AG20443 (cell line): ENCODE results near the gene PARD3B.

Experiments
- DNase-seq: peaks from one replicate; pipeline ENCODE4 v3.0.0; 2012; ENCODE audit warnings: low spot score, mixed read lengths

PARD3B gene

DNA sequence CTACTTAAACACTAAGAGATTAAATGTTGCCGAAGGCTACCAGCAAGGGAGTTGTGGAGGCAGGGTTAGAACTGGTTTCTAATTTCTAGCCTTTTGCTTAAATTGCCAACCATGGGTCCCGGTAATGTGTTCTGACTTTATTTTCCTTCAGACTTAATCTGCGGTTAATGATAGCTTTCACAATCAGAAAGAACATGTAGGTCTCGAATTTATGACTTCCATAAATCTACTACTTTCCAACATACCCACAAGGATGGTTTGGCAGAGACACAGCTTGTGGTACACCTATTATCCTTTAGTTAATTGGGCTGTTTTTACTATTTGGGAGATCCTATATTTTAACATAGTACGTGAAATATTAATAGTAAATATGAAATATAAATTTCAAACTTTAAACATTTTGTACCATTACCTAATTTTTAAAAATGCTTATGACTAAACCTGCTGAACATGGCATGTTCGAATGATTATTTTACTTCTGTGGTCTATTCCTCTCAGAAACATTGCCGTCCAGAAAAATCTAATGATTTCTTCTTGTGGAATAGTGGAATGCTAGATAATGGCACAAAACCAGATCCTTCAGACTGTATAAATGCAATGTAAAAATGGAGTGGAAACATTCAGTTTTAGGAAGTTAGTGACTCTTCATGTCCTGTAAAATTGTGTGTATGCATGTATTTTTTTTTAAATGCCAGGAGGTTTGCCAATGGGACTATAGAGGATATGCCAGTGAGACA is 41.3 kb downstream of the PARD3B start:
- no peak for DNase-seq

- DNase-seq, result no peak
Observed at GRCh38 chr2:204590063-204590462, 44.8 kb downstream of the PARD3B start.

DNA sequence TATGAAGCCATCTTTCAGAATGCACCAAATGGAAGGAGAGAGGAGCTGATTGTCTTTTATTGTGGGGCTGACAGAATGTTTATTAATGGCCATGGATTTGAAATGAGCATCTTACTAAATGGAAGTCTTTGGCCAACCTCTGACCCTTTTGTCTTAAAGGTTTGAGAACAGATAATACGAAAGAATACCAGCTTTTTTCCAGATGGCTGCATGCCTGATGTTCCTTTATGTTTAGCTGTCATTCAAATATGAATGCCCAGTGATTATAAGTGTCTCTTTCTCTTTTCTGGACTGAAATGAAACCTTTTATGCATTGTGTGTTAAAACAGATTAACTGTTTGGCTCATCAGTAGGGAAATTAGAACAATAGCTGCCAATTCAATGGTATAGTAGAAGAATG is 46.0 kb downstream of the PARD3B start:
- DNase-seq, result no peak

DNA sequence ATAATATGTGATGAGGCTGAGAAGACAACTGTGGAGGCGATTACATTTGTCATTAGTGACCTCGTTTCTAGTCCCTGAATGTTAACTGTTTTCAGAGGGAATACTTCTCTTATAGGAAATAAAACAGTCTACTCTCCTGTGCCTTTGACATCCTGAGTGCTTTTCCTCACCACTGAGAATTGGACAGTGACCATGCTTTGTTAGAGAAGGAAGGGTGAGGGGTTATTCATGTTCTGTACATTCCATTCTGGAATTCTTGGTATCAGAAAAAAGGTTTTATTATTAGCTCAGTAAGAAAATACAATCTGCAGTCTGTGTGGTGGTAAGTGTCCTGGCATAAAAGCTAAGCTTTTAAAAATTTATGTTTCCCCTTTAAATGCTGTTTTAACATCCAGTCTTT is 58.8 kb downstream of the PARD3B start:
- no peak for DNase-seq

GRCh38 chr2:204608237-204608939 is 63.1 kb downstream of the PARD3B start:
- peak; percentile 69 for DNase-seq

DNA sequence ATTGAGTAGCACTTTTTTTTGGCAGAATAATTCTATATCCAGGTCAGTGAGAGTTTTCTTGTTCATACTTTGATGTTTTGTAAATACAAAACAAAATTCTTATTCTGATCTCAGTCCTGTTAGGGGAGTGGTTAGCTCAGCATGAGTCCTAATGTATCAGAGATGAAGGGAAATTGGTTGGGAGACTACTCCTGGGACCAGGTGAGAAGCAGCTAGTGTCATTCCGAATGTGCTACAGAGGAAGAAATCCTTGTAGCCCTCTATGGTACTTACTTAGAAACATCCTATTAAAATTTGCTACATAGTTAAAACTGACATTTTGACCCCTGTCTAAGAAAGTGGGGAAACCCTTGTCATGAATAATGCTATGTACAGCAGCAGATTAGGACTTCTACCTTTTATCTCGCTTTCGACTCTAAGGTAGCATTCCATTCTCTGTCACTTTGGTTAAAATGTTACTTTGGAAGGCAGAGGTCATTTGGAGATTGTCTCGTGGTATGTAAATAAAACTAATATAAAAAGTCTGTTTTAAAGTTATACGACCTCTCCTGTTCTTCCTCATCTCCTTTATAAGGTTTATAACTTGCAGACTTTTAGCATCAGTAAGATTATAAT is 65.8 kb downstream of the PARD3B start:
- no peak for DNase-seq

- DNase-seq, result no peak
Observed at GRCh38 chr2:204611764-204612163, 66.5 kb downstream of the PARD3B start.

DNA sequence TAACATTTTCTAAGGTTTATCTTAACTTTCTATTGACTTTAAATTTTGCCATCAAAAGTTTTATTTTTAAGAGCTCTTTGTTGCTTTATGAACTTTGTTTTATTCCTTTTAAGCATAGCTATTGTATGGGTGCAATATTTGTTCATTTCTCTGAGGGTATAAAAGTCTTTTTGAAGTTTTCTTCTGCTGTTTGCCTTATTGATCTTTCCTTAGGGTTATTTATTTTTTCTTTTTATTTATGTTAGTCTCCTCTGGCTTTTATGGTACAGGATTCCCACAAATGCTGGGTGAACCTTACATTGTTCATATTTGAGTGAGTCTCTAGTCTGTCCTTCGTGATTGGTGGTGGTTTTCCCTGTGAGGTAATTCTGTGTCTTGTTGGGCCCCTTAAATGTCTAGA is 68.4 kb downstream of the PARD3B start:
- no peak for DNase-seq

DNA sequence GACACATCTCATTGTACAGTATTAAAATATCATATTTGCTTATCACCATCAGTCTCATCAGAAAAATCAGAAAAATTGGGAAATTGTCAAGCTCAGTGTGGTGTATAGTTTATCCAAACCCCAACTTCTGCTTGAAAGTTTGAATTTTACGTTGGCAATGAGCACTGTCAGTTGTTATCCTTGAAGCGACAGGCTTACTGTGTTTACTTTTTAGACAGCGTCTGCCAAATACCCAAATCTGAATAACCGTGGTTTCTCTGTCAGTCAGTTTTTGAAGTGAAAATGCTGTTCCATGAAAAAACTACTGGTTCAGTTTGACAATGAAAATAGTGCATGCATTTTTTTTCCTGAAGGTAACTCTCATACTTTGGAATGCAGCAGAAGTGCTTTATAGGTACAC is 70.2 kb downstream of the PARD3B start:
- DNase-seq, result no peak

GRCh38 chr2:204625135-204625534 is 79.9 kb downstream of the PARD3B start:
- no peak for DNase-seq

- no peak for DNase-seq
Observed at GRCh38 chr2:204628926-204629712, 83.8 kb downstream of the PARD3B start.

- DNase-seq, result no peak
Observed at GRCh38 chr2:204632410-204632809, 87.1 kb downstream of the PARD3B start.

GRCh38 chr2:204634564-204634963 is 89.3 kb downstream of the PARD3B start:
- no peak for DNase-seq

GRCh38 chr2:204635478-204635877 is 90.2 kb downstream of the PARD3B start:
- no peak for DNase-seq

- DNase-seq, result no peak
Observed at GRCh38 chr2:204638471-204639194, 93.4 kb downstream of the PARD3B start.

- DNase-seq, result peak; percentile 49
Observed at GRCh38 chr2:204643326-204643725, 98.1 kb downstream of the PARD3B start.

DNA sequence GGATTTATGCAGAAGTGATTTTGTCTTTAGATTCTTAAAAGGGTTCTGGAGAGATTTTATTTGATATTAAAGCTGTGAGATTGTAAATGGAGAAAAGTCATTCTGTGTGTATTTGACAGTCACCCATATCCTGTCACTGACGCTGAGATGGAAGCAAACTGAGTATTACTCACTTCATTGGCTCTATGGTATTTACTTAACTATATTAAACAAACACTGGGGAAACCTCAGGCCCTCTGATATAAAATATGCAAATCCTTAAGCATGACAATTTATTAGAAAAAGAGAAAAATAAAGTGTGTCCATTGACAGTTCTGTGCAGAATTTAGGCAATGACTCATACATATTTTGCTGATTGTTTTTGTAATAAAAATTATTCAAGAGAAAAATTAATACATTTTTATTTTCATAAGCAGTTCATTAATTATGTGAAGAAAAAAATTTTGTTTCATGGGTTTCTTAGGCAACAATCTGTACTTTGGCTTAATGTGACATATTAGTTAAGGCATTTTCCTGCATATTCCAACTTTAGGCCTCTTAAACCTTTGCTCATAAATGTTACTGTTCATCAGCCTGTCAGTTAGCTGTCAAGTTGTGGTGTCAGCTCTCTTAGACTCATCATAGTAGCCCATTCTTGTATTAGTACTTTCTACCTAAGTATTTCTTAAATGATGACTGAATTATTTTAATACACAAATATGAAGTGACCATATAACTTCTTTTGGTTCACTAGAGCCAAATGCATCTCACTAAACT is 99.9 kb downstream of the PARD3B start:
- DNase-seq, result no peak

- DNase-seq, result no peak
Observed at GRCh38 chr2:204647626-204648025, 102.4 kb downstream of the PARD3B start.

DNA sequence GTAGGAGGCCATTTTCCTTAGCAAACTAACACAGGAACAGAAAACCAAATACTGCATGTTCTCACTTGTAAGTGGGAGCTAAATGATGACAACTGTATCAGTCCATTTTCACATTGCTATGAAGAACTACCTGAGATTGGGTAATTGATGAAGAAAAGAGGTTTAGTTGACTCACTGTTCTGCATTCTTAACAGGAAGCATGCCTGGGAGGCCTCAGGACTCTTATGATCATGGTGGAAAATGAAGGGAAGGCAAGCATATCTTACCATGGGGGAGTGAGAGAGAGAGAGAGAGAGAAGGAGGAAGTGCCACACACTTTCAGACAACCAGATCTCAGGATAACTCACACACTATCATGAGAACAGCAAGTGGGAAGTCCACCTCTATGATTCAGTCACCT is 105.3 kb downstream of the PARD3B start:
- no peak for DNase-seq

- DNase-seq, result no peak
Observed at GRCh38 chr2:204652063-204652462, 106.8 kb downstream of the PARD3B start.

- DNase-seq, result no peak
Observed at GRCh38 chr2:204654669-204655068, 109.4 kb downstream of the PARD3B start.
